Neuronal stem cell (in vitro differentiated cells): ENCODE data around the gene NOL12.
A peak's percentile ranks its signal among the peaks of the same experiment; 100 is the strongest.

ENCODE experiments used
- DNase-seq: peaks from one replicate; pipeline ENCODE4 v3.0.0-alpha.2; 2013; ENCODE audit warnings: low spot score
- H2AFZ ChIP-seq: one replicate; pipeline ENCODE4 v1.6.1; 2013; ENCODE audit warnings: mild to moderate bottlenecking, low read length, inconsistent platforms
- H2AK5ac ChIP-seq: 2 replicates; pipeline ENCODE4 v1.6.1; 2013; ENCODE audit warnings: low read depth, mild to moderate bottlenecking, inconsistent platforms, low read length, moderate library complexity, mixed read lengths
- H2BK120ac ChIP-seq: 2 replicates; pipeline ENCODE4 v1.6.1; 2013; ENCODE audit warnings: low read depth, mild to moderate bottlenecking, inconsistent platforms, low read length, moderate library complexity, mixed read lengths
- H2BK12ac ChIP-seq: one replicate; pipeline ENCODE4 v1.6.1; 2013; ENCODE audit warnings: low read length, inconsistent platforms
- H2BK15ac ChIP-seq: 2 replicates; pipeline ENCODE4 v1.6.1; 2013; ENCODE audit warnings: mild to moderate bottlenecking, low read length, inconsistent platforms, mixed read lengths
- H2BK5ac ChIP-seq: one replicate; pipeline ENCODE4 v1.6.1; 2013; ENCODE audit warnings: inconsistent platforms, mild to moderate bottlenecking, low read length, moderate library complexity
- H3K14ac ChIP-seq: one replicate; pipeline ENCODE4 v1.6.1; 2013; ENCODE audit warnings: low read length, inconsistent platforms
- H3K18ac ChIP-seq: 2 replicates; pipeline ENCODE4 v1.6.1; 2013; ENCODE audit warnings: low read length, inconsistent platforms
- H3K23ac ChIP-seq: 2 replicates; pipeline ENCODE4 v1.6.1; 2013; ENCODE audit warnings: low read depth, mild to moderate bottlenecking, mixed read lengths, low read length, inconsistent platforms; ENCODE audit not compliant: poor library complexity
- H3K27ac ChIP-seq: replicated peaks from 3 replicates; pipeline ENCODE4 v1.5.1; 2013; ENCODE audit warnings: low read length, inconsistent platforms
- H3K27me3 ChIP-seq, 3 experiments: 2 replicates each; pipeline ENCODE4 v1.6.1; 2013; ENCODE audit warnings: low read length in 3 of 3, mild to moderate bottlenecking in 2 of 3, inconsistent platforms in 1 of 3, low read depth in 1 of 3, mixed read lengths in 1 of 3, moderate library complexity in 1 of 3; ENCODE audit not compliant: control insufficient read depth in 3 of 3, insufficient read depth in 3 of 3
- H3K36me3 ChIP-seq, 2 donors: replicated peaks in 1 of 2; 2 replicates each; pipeline ENCODE4 v1.6.1; 2013; ENCODE audit warnings: low read length in 2 of 2; ENCODE audit not compliant: control insufficient read depth in 2 of 2, insufficient read depth in 2 of 2
- H3K4ac ChIP-seq: 2 replicates; pipeline ENCODE4 v1.6.1; 2013; ENCODE audit warnings: inconsistent platforms, mild to moderate bottlenecking, low read length, moderate library complexity
- H3K4me1 ChIP-seq, 2 donors: 1 replicate in 1 of 2; 2 replicates in 1 of 2; pipeline ENCODE4 v1.6.1; 2013; ENCODE audit warnings: low read length in 2 of 2, low read depth in 1 of 2; ENCODE audit not compliant: control insufficient read depth in 2 of 2, insufficient read depth in 1 of 2
- H3K4me2 ChIP-seq: one replicate; pipeline ENCODE4 v1.6.1; 2013; ENCODE audit warnings: mild to moderate bottlenecking, low read length, inconsistent platforms; ENCODE audit not compliant: insufficient read depth, poor library complexity, severe bottlenecking
- H3K4me3 ChIP-seq, 2 donors: 2 replicates each; pipeline ENCODE4 v1.5.1; 2013; ENCODE audit warnings: low read length in 2 of 2, mild to moderate bottlenecking in 2 of 2, inconsistent platforms in 1 of 2, moderate library complexity in 1 of 2
- H3K79me1 ChIP-seq: one replicate; pipeline ENCODE4 v1.6.1; 2013; ENCODE audit warnings: low read depth, mild to moderate bottlenecking, inconsistent platforms, low read length, moderate library complexity
- H3K9ac ChIP-seq: one replicate; pipeline ENCODE4 v1.6.1; 2013; ENCODE audit warnings: mild to moderate bottlenecking, low read depth, low read length, inconsistent platforms; ENCODE audit not compliant: poor library complexity
- H3K9me3 ChIP-seq, 2 donors: replicated peaks in 1 of 2; 2 replicates each; pipeline versions ENCODE3 to v1.6.1; 2013; ENCODE audit warnings: low read length in 2 of 2, mild to moderate bottlenecking in 2 of 2, inconsistent platforms in 1 of 2, low read depth in 1 of 2, mixed read lengths in 1 of 2, moderate library complexity in 1 of 2; ENCODE audit not compliant: control insufficient read depth in 2 of 2, insufficient read depth in 1 of 2
- H4K8ac ChIP-seq: one replicate; pipeline ENCODE4 v1.6.1; 2013; ENCODE audit warnings: low read depth, mild to moderate bottlenecking, inconsistent platforms, low read length, moderate library complexity
- H4K91ac ChIP-seq: one replicate; pipeline ENCODE4 v1.6.1; 2013; ENCODE audit warnings: low read length, low read depth, mild to moderate bottlenecking, inconsistent platforms; ENCODE audit not compliant: poor library complexity
- WGBS, 2 donors: extraction: QIAGEN DNeasy Blood & Tissue Kit; methylation state at CpG; one replicate each; pipeline ENCODE4 v1.1.7; 2013; ENCODE audit warnings: missing lambda C conversion rate in 2 of 2, mixed read lengths in 1 of 2; ENCODE audit not compliant: insufficient read length in 2 of 2, insufficient replicate concordance in 1 of 2; ENCODE audit errors: extremely low coverage in 2 of 2; 5-methylcytosine and 5-hydroxymethylcytosine counted together

Gene NOL12

GRCh38 chr22:37641561-37641949 is 44.6 kb upstream of the NOL12 start:
- Histone ChIP-seq H2BK12ac (no peak overlapping the region), H3K4me3 (no peak overlapping the region), H4K91ac (no peak overlapping the region), H3K23ac (no peak overlapping the region), H3K27me3 (no peaks in the 10 kb centered on the region), H2AFZ (no peak overlapping the region), H3K4me2 (no peak overlapping the region), H3K4ac (no peak overlapping the region), H3K9me3 (no peaks in the 10 kb centered on the region), H3K79me1 (no peaks in the 10 kb centered on the region), H3K27ac (no peak overlapping the region), H2BK120ac (no peak overlapping the region), H4K8ac (no peak overlapping the region), H3K9ac (no peak overlapping the region), H2BK15ac (peak overlapping the region; percentile 14), H2AK5ac (no peak overlapping the region), H3K14ac (no peak overlapping the region), H3K18ac (no peak overlapping the region), H3K36me3 (peaks cover 8 to 24% of the 10 kb centered on the region in 2 donors), H2BK5ac (no peak overlapping the region), H3K4me1 (peaks cover 13 to 16% of the 10 kb centered on the region in 2 donors)
- no CpG with 5 or more reads among the region's 5 CpGs for WGBS, 2 donors
- DNase-seq: no peak

- H4K8ac ChIP-seq: no peak overlapping the region
- peak; percentile 79 for DNase-seq
- H3K18ac ChIP-seq: peak overlapping the region; percentile 16
- H3K23ac ChIP-seq: no peak overlapping the region
- H2BK5ac ChIP-seq: no peak overlapping the region
- H3K4me3 ChIP-seq: no peak overlapping the region
- H3K4me2 ChIP-seq: no peak overlapping the region
- no peak overlapping the region for H2AFZ ChIP-seq
- H2BK12ac ChIP-seq: no peak overlapping the region
- H2BK120ac ChIP-seq: no peak overlapping the region
- H3K79me1 ChIP-seq: no peaks in the 10 kb centered on the region
- no peak overlapping the region for H3K14ac ChIP-seq
- H3K4ac ChIP-seq: no peak overlapping the region
- no peaks in the 10 kb centered on the region for H3K27me3 ChIP-seq
- H3K9me3 ChIP-seq: no peaks in the 10 kb centered on the region
- H3K27ac ChIP-seq: no peak overlapping the region
- H2AK5ac ChIP-seq: peak overlapping the region; percentile 18
- no peak overlapping the region for H3K9ac ChIP-seq
- no peak overlapping the region for H2BK15ac ChIP-seq
- peaks cover 10 to 38% of the 10 kb centered on the region in 2 donors for H3K36me3 ChIP-seq
- H4K91ac ChIP-seq: no peak overlapping the region
- H3K4me1 ChIP-seq: peaks cover 13% of the 10 kb centered on the region in 2 donors
- WGBS, 2 donors: no CpG with 5 or more reads among the region's 9 CpGs
Measured at GRCh38 chr22:37643225-37643847, 42.8 kb upstream of the NOL12 start.

- Histone ChIP-seq H3K4me2 (no peak overlapping the region), H2BK5ac (no peak overlapping the region)
- WGBS, 2 donors: no CpG with 5 or more reads among the region's 9 CpGs
Measured at GRCh38 chr22:37647317-37647716, 38.8 kb upstream of the NOL12 start.

GRCh38 chr22:37647928-37648327 is 38.2 kb upstream of the NOL12 start:
- no peak overlapping the region for H4K8ac ChIP-seq
- peaks cover 15 to 57% of the 10 kb centered on the region in 2 donors for H3K36me3 ChIP-seq

More at GRCh38 chr22:37647317-37647716, 38.8 kb upstream of the NOL12 start:
- H4K8ac ChIP-seq: no peak overlapping the region
- H3K79me1 ChIP-seq: no peaks in the 10 kb centered on the region
- H2BK12ac ChIP-seq: no peak overlapping the region
- peaks cover 16 to 56% of the 10 kb centered on the region in 2 donors for H3K36me3 ChIP-seq
- H4K91ac ChIP-seq: no peak overlapping the region
- H2AK5ac ChIP-seq: no peak overlapping the region
- peaks cover 1 to 3% of the 10 kb centered on the region in 2 donors for H3K4me1 ChIP-seq
- no peak overlapping the region for H3K4ac ChIP-seq
- no peak overlapping the region for H3K23ac ChIP-seq
- H2AFZ ChIP-seq: no peak overlapping the region
- DNase-seq: no peak
- H2BK120ac ChIP-seq: no peak overlapping the region
- no peaks in the 10 kb centered on the region for H3K27me3 ChIP-seq
- H2BK15ac ChIP-seq: no peak overlapping the region
- H3K27ac ChIP-seq: no peak overlapping the region
- no peak overlapping the region for H3K14ac ChIP-seq
- no peaks in the 10 kb centered on the region for H3K9me3 ChIP-seq
- H3K9ac ChIP-seq: no peak overlapping the region
- H3K18ac ChIP-seq: no peak overlapping the region
- no peak overlapping the region for H3K4me3 ChIP-seq

More at GRCh38 chr22:37647928-37648327, 38.2 kb upstream of the NOL12 start:
- Histone ChIP-seq H3K9me3 (no peaks in the 10 kb centered on the region), H3K14ac (peak overlapping the region; percentile 21), H4K91ac (no peak overlapping the region), H3K4me3 (no peak overlapping the region), H3K27me3 (no peaks in the 10 kb centered on the region), H2AK5ac (peak overlapping the region; percentile 25), H3K4ac (no peak overlapping the region), H3K23ac (no peak overlapping the region), H3K4me1 (peaks cover 1 to 3% of the 10 kb centered on the region in 2 donors), H3K18ac (no peak overlapping the region), H3K27ac (no peak overlapping the region), H2BK12ac (no peak overlapping the region), H2BK15ac (no peak overlapping the region), H3K79me1 (no peaks in the 10 kb centered on the region), H3K9ac (no peak overlapping the region), H2AFZ (no peak overlapping the region), H3K4me2 (no peak overlapping the region), H2BK120ac (no peak overlapping the region), H2BK5ac (no peak overlapping the region)
- DNase-seq: no peak
- WGBS, 2 donors: no CpG with 5 or more reads among the region's 9 CpGs
